ENCODE results near the gene CACYBP.
A peak's percentile ranks its signal among the peaks of the same experiment; 100 is the strongest.

The CACYBP gene

DNA sequence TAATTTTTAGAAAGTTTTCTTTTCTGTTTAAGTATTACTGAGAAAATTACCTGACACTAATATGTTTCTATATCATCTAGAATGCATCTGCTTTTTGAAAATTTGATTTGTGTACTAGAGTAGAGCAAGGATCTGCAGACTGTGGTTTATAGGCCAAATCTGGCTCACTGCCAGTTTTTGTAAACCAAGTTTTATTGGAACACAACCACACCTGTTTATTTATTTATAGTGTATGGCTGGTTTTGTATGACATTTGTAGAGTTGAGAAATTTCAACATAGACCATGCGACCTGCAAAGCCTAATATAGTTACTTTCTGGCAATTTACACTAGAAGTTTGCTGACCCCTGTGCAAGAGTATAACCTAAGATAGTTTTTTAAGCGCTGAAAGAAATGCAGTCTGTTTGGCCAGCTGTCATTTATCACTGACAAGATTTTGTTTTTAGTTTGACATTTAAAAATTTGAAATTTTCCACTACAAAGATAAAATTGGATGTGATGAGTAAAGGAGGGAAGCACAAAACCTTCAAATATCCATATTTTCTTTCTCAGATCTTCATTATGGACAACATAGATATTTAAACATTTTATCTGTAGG, 36.1 kb upstream of the CACYBP start:
- peak overlapping the region; percentile 69 for H3K4me2 ChIP-seq (ENCODE audit: low read length)
- H3K27me3 ChIP-seq (ENCODE audit: insufficient read depth, low read length) = no peaks in the 10 kb centered on the region
- H3K4me1 ChIP-seq (ENCODE audit: insufficient read depth, low read length, severe bottlenecking) = peaks cover 62% of the 10 kb centered on the region
- H3K27ac ChIP-seq (ENCODE audit: low read depth, low read length, poor library complexity, severe bottlenecking) = peak overlapping the region; percentile 94
- H3F3A ChIP-seq (ENCODE audit: insufficient read depth, low read length) = peaks cover 7% of the 10 kb centered on the region; the same call in 1 of the 2 replicates
- no peak overlapping the region for H2AFZ ChIP-seq (ENCODE audit: low read length)
- H3K4me3 ChIP-seq (ENCODE audit: low read depth, low read length, poor library complexity, severe bottlenecking) = peak overlapping the region; percentile 55
- H4K20me1 ChIP-seq (ENCODE audit: insufficient read depth, low read length) = no peaks in the 10 kb centered on the region
- no peaks in the 10 kb centered on the region for H3K79me2 ChIP-seq (ENCODE audit: insufficient read depth, low read length)
- no peaks in the 10 kb centered on the region for H3K9me2 ChIP-seq (ENCODE audit: low read depth, low read length)
- peaks cover 16% of the 10 kb centered on the region; the same call in 1 of the 2 replicates for H3K36me3 ChIP-seq (ENCODE audit: insufficient read depth, low read length)
- TF ChIP-seq, protein P1, sequence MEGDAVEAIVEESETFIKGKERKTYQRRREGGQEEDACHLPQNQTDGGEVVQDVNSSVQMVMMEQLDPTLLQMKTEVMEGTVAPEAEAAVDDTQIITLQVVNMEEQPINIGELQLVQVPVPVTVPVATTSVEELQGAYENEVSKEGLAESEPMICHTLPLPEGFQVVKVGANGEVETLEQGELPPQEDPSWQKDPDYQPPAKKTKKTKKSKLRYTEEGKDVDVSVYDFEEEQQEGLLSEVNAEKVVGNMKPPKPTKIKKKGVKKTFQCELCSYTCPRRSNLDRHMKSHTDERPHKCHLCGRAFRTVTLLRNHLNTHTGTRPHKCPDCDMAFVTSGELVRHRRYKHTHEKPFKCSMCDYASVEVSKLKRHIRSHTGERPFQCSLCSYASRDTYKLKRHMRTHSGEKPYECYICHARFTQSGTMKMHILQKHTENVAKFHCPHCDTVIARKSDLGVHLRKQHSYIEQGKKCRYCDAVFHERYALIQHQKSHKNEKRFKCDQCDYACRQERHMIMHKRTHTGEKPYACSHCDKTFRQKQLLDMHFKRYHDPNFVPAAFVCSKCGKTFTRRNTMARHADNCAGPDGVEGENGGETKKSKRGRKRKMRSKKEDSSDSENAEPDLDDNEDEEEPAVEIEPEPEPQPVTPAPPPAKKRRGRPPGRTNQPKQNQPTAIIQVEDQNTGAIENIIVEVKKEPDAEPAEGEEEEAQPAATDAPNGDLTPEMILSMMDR (IDR thresholded peaks at IDR 0.05; ENCODE audit: low read length) = no peak
- TF ChIP-seq EZH2 (IDR thresholded peaks at IDR 0.05; ENCODE audit: borderline replicate concordance, low read length) = no peak
- H3K9ac ChIP-seq (ENCODE audit: low read length) = peak overlapping the region; percentile 68
- H3K9me3 ChIP-seq (ENCODE audit: low read length) = no peaks in the 10 kb centered on the region

DNA sequence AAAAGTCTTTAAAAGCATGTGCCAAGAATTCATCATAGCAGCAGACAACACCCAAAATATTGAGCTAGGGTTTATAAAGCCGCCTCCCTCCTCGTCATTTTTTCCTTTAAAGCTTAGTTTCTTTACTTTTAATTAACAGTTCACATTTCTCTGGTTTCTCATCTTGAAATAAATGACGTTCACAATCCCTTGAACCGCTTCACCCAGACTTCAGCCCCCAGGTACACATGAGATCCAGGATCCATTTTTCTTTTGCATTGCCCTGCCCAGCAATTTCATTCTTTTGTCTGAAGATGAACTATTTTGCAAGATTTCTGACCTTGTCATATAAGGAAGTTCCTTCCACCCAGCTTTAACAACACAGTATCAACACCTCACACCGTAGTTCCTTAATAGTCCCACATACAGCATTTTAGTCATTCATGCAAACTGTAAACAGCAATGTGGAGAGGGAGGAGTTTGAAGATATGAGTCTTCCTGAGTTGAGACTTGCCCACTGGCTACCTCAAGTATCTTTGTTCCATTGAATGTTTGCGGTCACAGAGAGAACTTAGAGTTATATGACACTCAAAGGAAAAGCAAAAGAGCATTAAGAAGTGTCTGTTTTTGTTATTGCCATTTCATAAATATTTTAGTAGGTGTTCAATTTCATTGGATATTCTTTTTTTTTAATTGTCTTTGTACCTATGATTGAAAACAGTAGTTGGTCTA, 35.3 kb upstream of the CACYBP start:
- Histone ChIP-seq H3K27ac (ENCODE audit: low read depth, low read length, poor library complexity, severe bottlenecking) (peak overlapping the region; percentile 94), H3K36me3 (ENCODE audit: insufficient read depth, low read length) (peaks cover 18% of the 10 kb centered on the region; the same call in 1 of the 2 replicates), H3K79me2 (ENCODE audit: insufficient read depth, low read length) (no peaks in the 10 kb centered on the region), H3F3A (ENCODE audit: insufficient read depth, low read length) (peaks cover 7% of the 10 kb centered on the region; the same call in 1 of the 2 replicates), H3K4me3 (ENCODE audit: low read depth, low read length, poor library complexity, severe bottlenecking) (peak overlapping the region; percentile 55), H3K27me3 (ENCODE audit: insufficient read depth, low read length) (no peaks in the 10 kb centered on the region), H4K20me1 (ENCODE audit: insufficient read depth, low read length) (no peaks in the 10 kb centered on the region), H3K4me1 (ENCODE audit: insufficient read depth, low read length, severe bottlenecking) (peaks cover 70% of the 10 kb centered on the region), H3K9me3 (ENCODE audit: low read length) (no peaks in the 10 kb centered on the region), H3K4me2 (ENCODE audit: low read length) (peak overlapping the region; percentile 69), H3K9ac (ENCODE audit: low read length) (peak overlapping the region; percentile 68), H3K9me2 (ENCODE audit: low read depth, low read length) (no peaks in the 10 kb centered on the region), H2AFZ (ENCODE audit: low read length) (no peak overlapping the region)
- TF ChIP-seq, protein P1 (IDR thresholded peaks at IDR 0.05; ENCODE audit: low read length) = no peak
- no peak for TF ChIP-seq EZH2 (IDR thresholded peaks at IDR 0.05; ENCODE audit: borderline replicate concordance, low read length)

DNA sequence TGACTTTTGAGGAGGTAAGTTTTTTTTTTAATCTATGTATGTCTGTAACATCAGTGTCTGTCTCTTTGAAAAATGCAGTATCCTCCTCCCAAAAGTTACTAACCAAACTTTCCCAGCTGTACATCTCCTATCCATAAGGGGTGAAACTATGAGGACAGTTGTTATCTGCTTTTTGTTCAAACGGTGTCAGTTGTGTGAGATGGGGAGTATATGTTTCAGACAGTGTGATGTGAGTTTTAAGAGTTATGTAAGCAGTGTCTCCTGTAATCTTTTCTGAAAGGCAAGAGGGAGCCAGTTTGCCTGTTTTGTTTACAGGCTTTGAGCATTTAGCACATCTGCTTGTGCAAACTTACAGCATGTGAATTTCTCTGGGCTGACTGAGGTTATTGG, 34.8 kb upstream of the CACYBP start:
- H3K4me2 ChIP-seq (ENCODE audit: low read length) = peak overlapping the region; percentile 69
- no peak overlapping the region for H2AFZ ChIP-seq (ENCODE audit: low read length)

More for the DNA sequence above, 34.8 kb upstream of the CACYBP start:
- H4K20me1 ChIP-seq (ENCODE audit: insufficient read depth, low read length) = no peaks in the 10 kb centered on the region
- H3K9ac ChIP-seq (ENCODE audit: low read length) = peak overlapping the region; percentile 68
- TF ChIP-seq, protein P1 (IDR thresholded peaks at IDR 0.05; ENCODE audit: low read length) = no peak
- no peak for TF ChIP-seq EZH2 (IDR thresholded peaks at IDR 0.05; ENCODE audit: borderline replicate concordance, low read length)
- no peaks in the 10 kb centered on the region for H3K9me3 ChIP-seq (ENCODE audit: low read length)
- peak overlapping the region; percentile 94 for H3K27ac ChIP-seq (ENCODE audit: low read depth, low read length, poor library complexity, severe bottlenecking)
- H3K4me1 ChIP-seq (ENCODE audit: insufficient read depth, low read length, severe bottlenecking) = peaks cover 73% of the 10 kb centered on the region
- H3K27me3 ChIP-seq (ENCODE audit: insufficient read depth, low read length) = no peaks in the 10 kb centered on the region
- H3K4me3 ChIP-seq (ENCODE audit: low read depth, low read length, poor library complexity, severe bottlenecking) = peak overlapping the region; percentile 55
- H3K79me2 ChIP-seq (ENCODE audit: insufficient read depth, low read length) = no peaks in the 10 kb centered on the region
- H3K9me2 ChIP-seq (ENCODE audit: low read depth, low read length) = no peaks in the 10 kb centered on the region
- peaks cover 7% of the 10 kb centered on the region; the same call in 1 of the 2 replicates for H3F3A ChIP-seq (ENCODE audit: insufficient read depth, low read length)
- peaks cover 21% of the 10 kb centered on the region; the same call in 1 of the 2 replicates for H3K36me3 ChIP-seq (ENCODE audit: insufficient read depth, low read length)
